AG04449 (cell line): ENCODE measurements around the gene KLK12.

Experiments used
- CTCF ChIA-PET: fragments of 350-600 bp; formaldehyde crosslinking; extraction: SDS; loops from one replicate; lab custom pipeline; 2021; ENCODE audit warnings: antibody characterized with exemption; lab: Yijun Ruan, JAX
- POLR2A ChIA-PET: fragments of 400-600, 350-600 bp; formaldehyde crosslinking; extraction: SDS; loops from one replicate; lab custom pipeline; 2020; ENCODE audit warnings: antibody characterized with exemption, inconsistent platforms; lab: Yijun Ruan, JAX
- DNase-seq: peaks from one replicate; pipeline ENCODE4 v3.0.0-alpha.2; 2010; ENCODE audit warnings: low read depth, low spot score
- H3K4me3 ChIP-seq: 2 replicates; pipeline ENCODE4 v1.5.1; 2011; ENCODE audit warnings: low read depth, mild to moderate bottlenecking, control low read depth, low read length
- TF ChIP-seq, protein P1 (sequence below): IDR thresholded peaks from one replicate; pipeline ENCODE4 v1.5.1; 2011; ENCODE audit warnings: mild to moderate bottlenecking, moderate library complexity, low read length, control low read depth, inconsistent platforms; ENCODE audit not compliant: insufficient read depth; ENCODE audit errors: missing control alignments

KLK12 gene

DNA sequence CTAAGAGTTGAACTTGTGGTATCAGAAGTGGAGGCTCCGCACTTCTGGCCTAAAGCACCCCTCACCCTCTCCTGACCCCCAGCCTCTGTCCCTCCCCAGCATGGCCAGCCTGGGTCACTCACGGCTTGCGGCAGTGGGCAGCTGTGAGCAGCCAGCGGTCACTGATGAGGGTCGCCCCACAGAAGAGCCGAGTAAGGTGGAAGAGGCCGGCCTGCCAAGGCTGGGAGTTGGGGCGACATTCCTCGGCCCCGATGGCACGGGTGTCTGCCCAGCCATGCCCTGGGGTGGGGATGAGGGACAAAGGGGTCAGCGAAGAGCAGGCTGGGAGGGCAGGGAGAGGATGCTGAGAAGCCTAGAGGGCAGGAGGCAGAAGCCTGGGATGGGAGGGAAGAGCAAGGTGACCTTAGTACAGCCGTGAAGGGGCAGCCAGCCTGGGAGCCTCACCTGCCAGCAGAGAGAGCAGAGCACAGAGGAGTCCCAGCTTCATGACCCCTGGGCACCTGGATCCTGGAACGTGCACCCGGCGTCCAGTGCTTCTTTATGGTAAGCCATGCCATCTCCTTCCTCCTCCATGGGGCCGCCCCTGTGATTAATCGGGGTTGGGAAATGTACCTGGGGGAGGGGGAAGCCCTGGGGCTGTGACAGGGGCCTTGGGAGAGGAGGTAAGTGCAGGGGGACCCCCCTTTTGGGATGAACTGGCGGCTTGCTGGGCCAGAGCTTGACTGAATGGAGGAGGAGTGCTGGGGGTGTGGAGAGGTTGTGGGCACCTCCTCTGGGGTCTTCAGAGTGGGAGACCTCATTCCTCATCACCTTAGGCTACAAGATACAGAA is 25.5 kb downstream of the KLK12 start:
- DNase-seq, result no peak
- POLR2A ChIA-PET, result no interaction called here
- CTCF ChIA-PET, result no interaction called here
- no peak overlapping the region for H3K4me3 ChIP-seq
- TF ChIP-seq, protein P1, sequence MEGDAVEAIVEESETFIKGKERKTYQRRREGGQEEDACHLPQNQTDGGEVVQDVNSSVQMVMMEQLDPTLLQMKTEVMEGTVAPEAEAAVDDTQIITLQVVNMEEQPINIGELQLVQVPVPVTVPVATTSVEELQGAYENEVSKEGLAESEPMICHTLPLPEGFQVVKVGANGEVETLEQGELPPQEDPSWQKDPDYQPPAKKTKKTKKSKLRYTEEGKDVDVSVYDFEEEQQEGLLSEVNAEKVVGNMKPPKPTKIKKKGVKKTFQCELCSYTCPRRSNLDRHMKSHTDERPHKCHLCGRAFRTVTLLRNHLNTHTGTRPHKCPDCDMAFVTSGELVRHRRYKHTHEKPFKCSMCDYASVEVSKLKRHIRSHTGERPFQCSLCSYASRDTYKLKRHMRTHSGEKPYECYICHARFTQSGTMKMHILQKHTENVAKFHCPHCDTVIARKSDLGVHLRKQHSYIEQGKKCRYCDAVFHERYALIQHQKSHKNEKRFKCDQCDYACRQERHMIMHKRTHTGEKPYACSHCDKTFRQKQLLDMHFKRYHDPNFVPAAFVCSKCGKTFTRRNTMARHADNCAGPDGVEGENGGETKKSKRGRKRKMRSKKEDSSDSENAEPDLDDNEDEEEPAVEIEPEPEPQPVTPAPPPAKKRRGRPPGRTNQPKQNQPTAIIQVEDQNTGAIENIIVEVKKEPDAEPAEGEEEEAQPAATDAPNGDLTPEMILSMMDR, result no peak

DNA sequence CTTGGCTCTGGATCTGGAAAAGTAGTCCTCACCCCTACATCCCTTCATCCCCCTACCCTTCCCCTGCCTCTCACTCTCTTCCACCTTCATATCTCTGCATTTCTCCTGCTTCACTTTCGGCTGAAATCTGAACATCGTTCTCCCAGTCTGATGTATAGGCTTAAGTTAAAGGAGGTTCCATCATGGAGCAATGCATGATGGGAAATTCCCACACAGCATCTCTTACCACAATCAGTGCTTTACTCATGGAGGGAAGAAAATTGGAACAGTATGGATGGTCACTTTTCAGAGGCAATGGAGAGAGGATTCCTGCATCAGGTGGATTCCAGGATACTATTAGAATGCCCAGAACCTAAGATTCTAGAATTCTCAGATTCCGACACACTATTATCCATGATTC is 27.3 kb downstream of the KLK12 start:
- H3K4me3 ChIP-seq, result no peak overlapping the region
- POLR2A ChIA-PET, result no interaction called here
- CTCF ChIA-PET, result no interaction called here
- no peak for DNase-seq
- TF ChIP-seq, protein P1, result no peak

DNA sequence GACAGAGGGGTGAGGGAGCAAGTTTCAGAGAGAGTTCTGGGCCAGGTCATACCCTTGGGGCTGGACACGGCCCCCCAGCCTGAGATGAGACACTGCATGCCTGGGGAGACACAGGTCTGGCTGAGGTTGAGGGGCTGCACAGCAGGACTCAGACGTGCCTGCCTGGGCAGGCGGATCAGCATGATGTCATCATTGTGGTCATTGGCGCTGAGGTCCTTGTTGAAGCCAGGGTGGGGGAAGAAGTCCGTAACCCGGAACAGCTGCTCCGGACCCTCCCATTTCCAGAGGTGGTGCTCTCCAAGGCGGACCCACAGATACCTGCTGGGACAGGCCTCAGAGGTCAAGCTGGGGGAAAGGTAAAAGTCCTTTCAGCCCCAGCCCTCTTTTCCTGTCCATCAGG is 28.4 kb downstream of the KLK12 start:
- TF ChIP-seq, protein P1, result no peak
- POLR2A ChIA-PET, result no interaction called here

DNA sequence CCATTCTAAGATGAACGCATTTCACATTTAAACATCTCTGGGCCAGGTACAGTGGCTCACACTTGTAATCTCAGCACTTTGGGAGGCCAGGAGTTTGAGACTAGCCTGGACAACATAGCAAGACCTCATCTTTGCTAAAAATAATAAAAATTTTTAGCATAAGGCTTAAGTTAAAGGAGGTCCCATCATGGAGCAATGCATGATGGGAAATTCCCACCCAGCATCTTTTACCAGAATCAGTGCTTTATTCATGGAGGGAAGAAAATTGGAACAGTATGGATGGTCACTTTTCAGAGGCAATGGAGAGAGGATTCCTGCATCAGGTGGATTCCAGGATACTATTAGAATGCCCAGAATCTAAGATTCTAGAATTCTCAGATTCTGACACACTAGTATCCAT is 29.6 kb downstream of the KLK12 start:
- no peak for DNase-seq
- ChIA-PET CTCF (no interaction called here), POLR2A (no interaction called here)
- H3K4me3 ChIP-seq, result no peak overlapping the region
- TF ChIP-seq, protein P1, result no peak

More for the DNA sequence above, 28.4 kb downstream of the KLK12 start:
- H3K4me3 ChIP-seq, result no peak overlapping the region
- DNase-seq, result no peak
- CTCF ChIA-PET, result no interaction called here

DNA sequence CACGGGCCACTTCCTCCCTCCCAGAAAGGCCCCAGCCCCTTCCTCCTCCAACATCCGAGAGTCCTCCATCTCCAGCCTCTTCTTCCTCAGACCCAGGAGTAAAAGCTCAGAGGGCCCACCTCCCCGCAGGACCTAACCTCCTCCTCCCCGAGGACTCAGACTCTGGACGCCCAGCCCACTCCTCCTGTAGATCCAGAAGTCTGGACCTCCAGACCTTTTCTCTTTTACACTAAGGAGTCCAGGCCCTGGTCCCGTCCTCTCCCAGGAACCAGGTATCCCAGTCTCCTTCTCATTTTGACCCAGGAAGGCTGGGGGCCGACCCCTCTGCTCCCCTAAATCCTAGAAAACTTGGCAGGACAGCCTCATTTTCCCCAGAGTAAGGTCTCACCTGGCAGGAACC is 31.5 kb downstream of the KLK12 start:
- DNase-seq, result no peak
- TF ChIP-seq, protein P1, result no peak
- H3K4me3 ChIP-seq, result no peak overlapping the region
- ChIA-PET CTCF (no interaction called here), POLR2A (no interaction called here)

DNA sequence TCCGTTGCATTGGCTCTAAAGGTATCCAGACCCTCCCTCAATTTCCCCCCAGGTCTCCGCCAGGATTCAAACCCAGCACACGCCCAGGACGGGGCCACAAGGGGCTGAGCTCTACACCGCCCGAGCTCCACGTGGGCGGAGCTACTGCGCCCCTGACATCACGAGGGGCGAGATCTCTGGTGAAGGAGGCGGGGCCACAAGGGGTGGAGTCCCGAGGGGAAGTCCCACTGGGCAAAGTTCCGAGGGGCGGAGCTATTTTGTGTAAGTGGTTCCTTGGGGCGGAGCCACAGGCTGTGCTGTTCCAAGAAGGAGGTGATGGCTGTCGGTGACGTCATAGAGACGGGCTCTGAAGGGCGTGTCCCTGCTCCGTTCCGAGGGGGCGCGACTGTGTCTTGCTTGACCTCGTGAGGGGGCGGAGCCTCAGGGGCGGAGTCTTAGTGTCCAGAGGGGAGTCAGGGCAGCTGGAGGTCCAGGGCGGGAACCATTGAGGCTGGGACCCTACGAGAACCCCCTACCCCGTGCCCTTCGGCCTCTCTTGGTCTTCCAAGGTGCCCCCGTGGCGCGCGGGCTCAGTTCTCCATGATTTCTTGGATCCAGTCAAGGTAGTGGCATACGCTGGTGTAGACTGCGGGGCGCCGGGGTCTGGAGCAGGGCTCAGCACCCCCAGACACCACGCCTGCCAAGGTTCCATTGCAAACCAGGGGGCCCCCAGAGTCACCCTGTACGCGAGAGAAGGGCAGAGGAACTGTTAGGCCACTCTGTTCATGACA is 32.1 kb downstream of the KLK12 start:
- no peak overlapping the region for H3K4me3 ChIP-seq
- CTCF ChIA-PET, result interaction anchor here (1.3 kb wide), 1 partner anchor 14 kb away, joined by 3 read pairs; no protein-coding TSS in a partner anchor
- TF ChIP-seq, protein P1, result no peak
- DNase-seq, result no peak
- POLR2A ChIA-PET, result no interaction called here
